A673 (cell line): ENCODE results near the gene RBM34.

Experiments
- EZH2 ChIP-seq: fragments of 200-600 bp; sonication (generic); IDR thresholded peaks from 2 replicates; pipeline ENCODE4 v1.6.1; 2017; ENCODE audit warnings: borderline replicate concordance, low read depth, mild to moderate bottlenecking, mixed read lengths, antibody characterized with exemption, low read length; ENCODE audit not compliant: poor library complexity, severe bottlenecking
- TF ChIP-seq, protein P1 (sequence below): fragments of 300-800, 200-600 bp; sonication (generic); conservative IDR thresholded peaks from 2 replicates; pipeline ENCODE4 v1.5.1; 2017; ENCODE audit warnings: low read depth, mild to moderate bottlenecking, antibody characterized with exemption, low read length, moderate library complexity, mixed read lengths

DNA sequence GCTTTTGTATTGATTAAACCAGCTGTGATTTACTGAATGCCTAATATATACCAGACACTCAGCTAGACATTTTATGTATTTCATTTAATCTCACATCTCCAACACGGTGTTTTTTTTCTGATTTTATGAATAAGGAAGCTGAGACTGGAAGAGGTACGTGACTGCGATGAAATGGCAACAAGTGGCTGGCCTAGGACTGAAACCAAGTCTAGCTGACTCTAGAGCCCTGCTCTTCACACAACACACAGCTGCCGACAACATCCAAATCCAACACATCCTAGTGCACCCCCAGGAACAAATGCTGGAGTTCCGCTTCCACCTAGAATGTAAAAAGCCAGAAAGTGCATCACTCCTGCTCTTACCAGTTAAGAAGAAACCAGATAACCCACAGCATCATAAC is 21.7 kb downstream of the RBM34 start:
- TF ChIP-seq, protein P1, sequence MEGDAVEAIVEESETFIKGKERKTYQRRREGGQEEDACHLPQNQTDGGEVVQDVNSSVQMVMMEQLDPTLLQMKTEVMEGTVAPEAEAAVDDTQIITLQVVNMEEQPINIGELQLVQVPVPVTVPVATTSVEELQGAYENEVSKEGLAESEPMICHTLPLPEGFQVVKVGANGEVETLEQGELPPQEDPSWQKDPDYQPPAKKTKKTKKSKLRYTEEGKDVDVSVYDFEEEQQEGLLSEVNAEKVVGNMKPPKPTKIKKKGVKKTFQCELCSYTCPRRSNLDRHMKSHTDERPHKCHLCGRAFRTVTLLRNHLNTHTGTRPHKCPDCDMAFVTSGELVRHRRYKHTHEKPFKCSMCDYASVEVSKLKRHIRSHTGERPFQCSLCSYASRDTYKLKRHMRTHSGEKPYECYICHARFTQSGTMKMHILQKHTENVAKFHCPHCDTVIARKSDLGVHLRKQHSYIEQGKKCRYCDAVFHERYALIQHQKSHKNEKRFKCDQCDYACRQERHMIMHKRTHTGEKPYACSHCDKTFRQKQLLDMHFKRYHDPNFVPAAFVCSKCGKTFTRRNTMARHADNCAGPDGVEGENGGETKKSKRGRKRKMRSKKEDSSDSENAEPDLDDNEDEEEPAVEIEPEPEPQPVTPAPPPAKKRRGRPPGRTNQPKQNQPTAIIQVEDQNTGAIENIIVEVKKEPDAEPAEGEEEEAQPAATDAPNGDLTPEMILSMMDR, result no peak
- TF ChIP-seq EZH2, result no peak
